Effector memory CD8-positive, alpha-beta T cell (primary cell): ENCODE measurements around the gene VSIG4.
"Not testable (repeated sequence)": the region's sequence is repeated elsewhere in the genome, so short reads cannot be mapped to it uniquely, and the experiment has no call there.

Experiments used
- ATAC-seq: fragments of 150-1000 bp; cut with Tn5 transposase; replicated peaks from 2 replicates; pipeline ENCODE4 v1.10.0; 2021; ENCODE audit warnings: mild to moderate bottlenecking, moderate library complexity
- DNase-seq, 3 experiments: peaks; one replicate each; pipeline ENCODE4 v3.0.0; 2021
- H3K27ac Mint-ChIP-seq, 2 donors: one replicate each; pipeline ENCODE4 v1.8.0; 2022; ENCODE audit warnings: mild to moderate bottlenecking in 2 of 2, mixed read lengths in 2 of 2, moderate library complexity in 2 of 2
- H3K27me3 Mint-ChIP-seq, 2 donors: one replicate each; pipeline ENCODE4 v1.8.0; 2022; ENCODE audit warnings: mixed read lengths in 2 of 2
- H3K36me3 Mint-ChIP-seq: one replicate; pipeline ENCODE4 v1.8.0; 2022; ENCODE audit warnings: mild to moderate bottlenecking, moderate library complexity, mixed read lengths; ENCODE audit not compliant: insufficient read depth
- H3K4me1 Mint-ChIP-seq, 2 donors: one replicate each; pipeline ENCODE4 v1.8.0; 2022; ENCODE audit warnings: low read depth in 2 of 2, mixed read lengths in 2 of 2
- H3K4me3 Mint-ChIP-seq, 2 donors: one replicate each; pipeline ENCODE4 v1.8.0; 2022; ENCODE audit warnings: mild to moderate bottlenecking in 2 of 2, mixed read lengths in 2 of 2, moderate library complexity in 2 of 2
- H3K9me3 Mint-ChIP-seq, 2 donors: one replicate each; pipeline ENCODE4 v1.8.0; 2022; ENCODE audit warnings: mixed read lengths in 2 of 2

Gene VSIG4

DNA sequence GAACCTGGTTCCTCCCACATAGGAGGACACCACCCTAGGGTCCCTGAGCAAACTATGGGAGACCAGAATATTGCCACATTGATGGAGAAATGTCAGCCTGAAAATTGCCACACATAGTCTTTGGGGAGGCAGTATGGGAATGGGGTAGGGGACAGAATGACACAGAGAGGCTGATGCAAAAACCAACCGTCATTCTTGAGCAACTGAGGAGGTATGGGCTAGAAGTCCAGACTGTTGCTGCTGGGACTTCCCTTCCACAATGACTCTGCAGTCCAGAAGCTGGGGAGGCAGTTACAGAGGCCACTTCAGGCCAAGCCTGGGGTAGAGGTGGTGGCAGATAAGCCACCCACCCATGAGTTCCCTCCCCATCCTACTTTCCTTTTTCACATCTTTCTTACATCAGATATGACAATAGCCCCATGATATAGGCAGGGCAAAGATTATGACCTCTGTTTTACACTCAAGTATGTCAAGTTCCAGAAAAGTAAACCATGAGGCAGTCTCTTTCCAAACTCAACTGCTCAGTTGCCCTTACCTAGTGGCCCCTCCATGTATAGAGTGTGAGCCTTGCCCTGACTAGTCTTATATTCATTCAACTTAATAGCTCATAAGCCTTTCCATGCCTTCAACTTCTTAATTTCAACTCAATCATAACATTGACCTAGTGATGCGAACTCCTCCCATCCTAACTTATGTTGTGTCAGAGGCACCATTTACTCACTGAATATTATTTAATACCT, 41.7 kb downstream of the VSIG4 start:
- Mint-ChIP-seq H3K27me3 (no peaks in the 10 kb centered on the region), H3K4me3 (no peak overlapping the region), H3K27ac (no peak overlapping the region), H3K4me1 (peaks cover 1 to 6% of the 10 kb centered on the region in 2 donors), H3K36me3 (no peaks in the 10 kb centered on the region), H3K9me3 (no peaks in the 10 kb centered on the region)
- DNase-seq = no peak
- ATAC-seq = no peak

DNA sequence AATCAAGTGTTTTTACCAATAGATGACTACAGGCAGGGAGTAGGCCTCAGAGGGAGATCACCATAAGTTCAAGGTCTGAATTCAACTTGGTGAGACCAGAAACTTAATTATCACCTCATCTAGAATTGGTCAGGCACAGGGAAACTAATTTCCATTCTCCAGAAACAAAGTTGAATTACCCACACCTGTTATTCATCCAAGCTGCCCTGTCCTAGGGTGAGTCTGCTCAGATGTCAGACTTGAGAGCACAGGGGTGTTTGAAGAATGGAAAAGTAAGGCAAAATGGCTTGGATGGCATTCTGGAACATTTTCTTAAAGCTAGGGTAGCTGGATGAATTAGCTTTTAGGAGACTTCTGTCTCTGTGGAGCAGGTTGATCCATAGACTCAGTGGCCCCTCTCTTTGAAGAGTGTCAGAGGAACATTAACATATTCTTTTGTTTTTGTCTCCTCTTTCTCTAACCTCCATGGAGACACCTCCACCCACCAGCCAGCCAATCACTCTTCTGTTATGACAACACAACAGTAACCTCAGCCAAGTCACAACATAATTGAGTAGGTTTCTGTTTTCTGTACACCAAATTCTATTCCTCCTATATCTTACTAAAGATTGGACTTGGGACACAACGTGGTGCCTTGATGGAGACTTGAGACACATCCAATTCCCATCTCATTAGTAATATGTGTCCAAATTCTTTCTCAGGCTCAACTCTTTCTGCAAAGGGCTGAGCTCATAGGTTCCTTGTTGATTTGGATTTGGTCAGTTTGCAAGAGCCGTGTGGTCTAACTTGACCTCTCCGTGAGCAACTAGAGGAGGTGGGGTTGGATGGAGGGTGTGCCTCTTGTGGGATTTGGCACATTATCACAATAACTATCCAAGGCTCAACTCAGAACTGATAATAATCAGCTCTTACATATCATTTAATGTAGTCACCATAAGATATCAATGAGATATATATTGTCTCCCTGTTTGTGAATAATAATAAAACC, 45.1 kb downstream of the VSIG4 start:
- H3K9me3 Mint-ChIP-seq = no peaks in the 10 kb centered on the region
- H3K27me3 Mint-ChIP-seq = no peaks in the 10 kb centered on the region
- no peak for DNase-seq
- no peak overlapping the region for H3K4me3 Mint-ChIP-seq
- H3K27ac Mint-ChIP-seq = no peak overlapping the region
- H3K36me3 Mint-ChIP-seq = no peaks in the 10 kb centered on the region
- H3K4me1 Mint-ChIP-seq = peaks cover 0 to 1% of the 10 kb centered on the region in 2 donors
- ATAC-seq = no peak

DNA sequence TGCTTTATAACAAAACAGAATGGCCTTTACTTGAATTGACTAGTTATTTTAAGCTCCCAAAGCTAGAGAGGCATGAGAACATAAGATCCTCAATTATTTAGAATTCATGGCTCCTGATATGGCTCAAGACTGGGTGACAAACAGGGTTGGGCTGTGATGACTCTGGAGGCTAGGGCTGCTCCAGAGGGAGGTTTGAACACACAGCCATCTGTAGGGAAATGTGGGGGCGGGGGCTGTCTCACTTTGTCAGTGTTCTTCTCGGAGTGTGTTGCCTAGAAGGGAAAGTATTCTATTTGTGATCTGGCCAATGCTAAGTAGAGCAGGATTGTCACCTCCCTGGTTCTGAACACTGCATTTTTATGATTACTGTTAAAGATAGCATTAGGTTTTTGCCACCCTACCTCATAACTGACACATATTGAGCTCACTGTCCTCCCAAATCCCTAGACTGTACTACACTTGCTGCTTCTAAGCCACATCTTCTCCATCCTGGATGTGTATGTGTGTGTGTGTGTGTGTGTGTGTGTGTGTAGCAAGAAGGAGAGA, 45.9 kb downstream of the VSIG4 start:
- H3K27ac Mint-ChIP-seq = no peak overlapping the region

DNA sequence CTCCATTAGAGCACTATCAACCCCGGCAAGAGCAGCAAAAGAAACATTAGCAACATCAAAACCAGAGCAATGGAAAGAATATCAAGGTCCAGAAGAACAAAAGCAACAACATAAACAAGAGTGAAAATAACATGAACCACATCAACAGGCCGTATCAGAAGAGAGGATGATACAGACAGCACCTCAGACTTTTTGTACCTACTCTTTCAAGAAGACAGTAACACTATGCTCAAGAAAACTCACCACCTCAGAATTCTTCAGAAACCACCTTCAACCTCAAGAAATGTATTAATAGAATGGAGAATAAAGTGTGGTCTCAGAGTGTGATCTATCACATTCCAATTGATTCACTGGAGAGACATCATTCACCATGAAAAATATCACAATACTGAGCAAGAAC, 46.5 kb downstream of the VSIG4 start:
- H3K4me3 Mint-ChIP-seq = no peak overlapping the region
- DNase-seq (no peak), ATAC-seq (no peak)
- H3K27ac Mint-ChIP-seq = no peak overlapping the region
- H3K9me3 Mint-ChIP-seq = no peaks in the 10 kb centered on the region
- no peaks in the 10 kb centered on the region for H3K36me3 Mint-ChIP-seq
- no peaks in the 10 kb centered on the region for H3K27me3 Mint-ChIP-seq
- peaks cover 0 to 1% of the 10 kb centered on the region in 2 donors for H3K4me1 Mint-ChIP-seq

More for the DNA sequence above, 45.9 kb downstream of the VSIG4 start:
- no peaks in the 10 kb centered on the region for H3K27me3 Mint-ChIP-seq
- peaks cover 0 to 1% of the 10 kb centered on the region in 2 donors for H3K4me1 Mint-ChIP-seq
- no peak overlapping the region for H3K4me3 Mint-ChIP-seq
- no peaks in the 10 kb centered on the region for H3K9me3 Mint-ChIP-seq
- no peaks in the 10 kb centered on the region for H3K36me3 Mint-ChIP-seq
- ATAC-seq (no peak), DNase-seq (no peak)

DNA sequence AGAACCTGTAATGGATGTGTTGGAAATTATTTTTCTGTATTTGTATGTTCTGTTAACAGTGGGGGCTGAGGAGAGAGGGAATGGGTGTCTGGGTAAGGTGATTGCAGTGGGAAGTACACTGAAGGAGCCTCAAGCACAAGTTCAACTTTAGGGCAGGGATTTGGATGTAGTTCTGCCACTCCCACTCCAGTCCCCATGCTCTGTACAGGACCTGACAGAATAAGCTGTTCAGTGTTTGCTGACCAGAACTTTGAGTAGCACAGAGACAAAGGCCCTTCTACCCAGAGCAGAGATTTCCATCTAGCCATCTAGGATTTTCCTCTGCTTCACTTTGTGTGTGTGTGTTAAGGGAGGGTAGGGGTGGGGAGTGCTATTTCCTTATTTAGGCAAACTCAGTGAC, 49.2 kb downstream of the VSIG4 start:
- Mint-ChIP-seq H3K9me3 (no peaks in the 10 kb centered on the region), H3K27me3 (no peaks in the 10 kb centered on the region), H3K4me1 (peaks cover 8 to 9% of the 10 kb centered on the region in 2 donors), H3K27ac (no peak overlapping the region), H3K36me3 (no peaks in the 10 kb centered on the region), H3K4me3 (no peak overlapping the region)
- ATAC-seq (no peak), DNase-seq (no peak)

DNA sequence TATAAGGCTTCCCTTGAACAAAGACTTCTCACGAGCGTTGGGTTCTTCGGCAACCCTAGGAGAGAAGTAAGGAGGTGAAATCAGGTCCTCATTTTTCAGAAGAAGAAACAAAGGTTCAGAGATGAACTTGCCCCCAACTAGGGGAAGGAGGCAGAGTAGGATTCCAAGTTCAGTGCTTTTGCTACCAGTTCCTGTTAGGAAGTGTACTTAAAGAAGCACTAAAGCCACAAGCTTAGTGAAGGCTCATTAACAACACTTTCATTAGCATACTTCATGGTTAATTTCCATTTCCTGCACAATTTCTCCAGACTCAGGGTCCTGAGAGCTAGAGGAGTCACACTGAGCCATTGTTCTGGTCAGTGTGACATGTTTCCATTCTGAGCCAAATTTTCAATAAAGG, 52.1 kb downstream of the VSIG4 start:
- H3K4me3 Mint-ChIP-seq = no peak overlapping the region
- no peak overlapping the region for H3K27ac Mint-ChIP-seq
- H3K4me1 Mint-ChIP-seq = peaks cover 9 to 11% of the 10 kb centered on the region in 2 donors
- ATAC-seq (no peak), DNase-seq (no peak)
- H3K27me3 Mint-ChIP-seq = no peaks in the 10 kb centered on the region
- H3K9me3 Mint-ChIP-seq = no peaks in the 10 kb centered on the region
- no peaks in the 10 kb centered on the region for H3K36me3 Mint-ChIP-seq

DNA sequence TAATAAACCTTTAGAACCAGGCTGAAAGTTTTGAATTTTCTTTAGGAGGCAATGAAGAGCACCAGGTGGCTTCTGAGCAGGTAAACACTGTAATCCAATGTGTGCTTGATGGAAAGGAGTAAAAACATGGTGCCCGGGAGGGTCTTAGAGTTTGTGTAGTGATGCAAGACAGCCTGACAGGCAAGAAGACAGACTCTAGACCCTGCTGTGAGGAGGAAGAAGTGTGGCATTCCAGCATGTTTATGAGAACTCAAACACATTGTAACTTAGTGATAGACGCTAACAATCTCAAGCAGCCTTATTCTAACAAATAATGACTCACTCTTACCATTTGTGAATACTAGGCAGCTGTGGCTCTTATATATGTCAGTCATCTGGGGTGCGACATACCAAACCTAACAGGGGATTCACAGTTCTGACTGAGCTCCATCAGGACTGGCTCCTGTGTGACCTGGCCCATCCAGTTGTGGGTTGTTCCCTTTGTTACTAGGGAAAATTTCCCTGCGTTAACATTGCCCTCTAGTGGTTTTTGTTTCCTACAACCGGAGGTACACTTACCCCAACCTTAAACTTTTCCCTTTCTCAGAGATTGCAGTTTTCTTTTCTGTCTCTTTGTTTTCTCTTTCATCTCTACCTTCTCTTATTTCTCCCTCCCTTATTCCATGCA, 53.8 kb downstream of the VSIG4 start:
- peaks cover 9 to 11% of the 10 kb centered on the region in 2 donors for H3K4me1 Mint-ChIP-seq
- no peak overlapping the region for H3K4me3 Mint-ChIP-seq
- H3K27ac Mint-ChIP-seq = peak overlapping the region; percentile 83 to 93
- no peaks in the 10 kb centered on the region for H3K9me3 Mint-ChIP-seq
- DNase-seq (peak; percentile 26 to 34 (median 33)), ATAC-seq (peak; percentile 99)
- H3K27me3 Mint-ChIP-seq = no peaks in the 10 kb centered on the region
- H3K36me3 Mint-ChIP-seq = no peaks in the 10 kb centered on the region

DNA sequence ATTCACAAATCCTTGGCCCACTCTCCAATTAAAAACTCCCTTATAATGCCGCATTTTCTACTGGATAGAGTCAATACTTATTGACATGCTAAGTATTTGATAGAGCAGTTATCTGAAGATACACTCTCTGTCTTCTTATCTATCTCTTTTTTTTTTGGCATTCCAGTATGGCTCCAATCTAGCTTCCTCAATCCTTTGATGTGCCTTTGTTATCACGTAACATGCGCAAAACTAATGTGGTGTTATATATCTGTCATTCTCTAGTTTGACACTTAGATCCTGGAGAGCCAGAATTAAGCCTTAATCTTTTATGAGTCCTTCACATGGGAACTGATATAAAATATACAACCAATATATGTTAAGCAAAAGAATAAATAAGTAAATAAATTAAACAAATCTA, 54.7 kb downstream of the VSIG4 start:
- Mint-ChIP-seq H3K4me3 (no peak overlapping the region), H3K36me3 (no peaks in the 10 kb centered on the region), H3K27me3 (no peaks in the 10 kb centered on the region), H3K27ac (peak overlapping the region; percentile 83 to 93), H3K9me3 (no peaks in the 10 kb centered on the region), H3K4me1 (peaks cover 9 to 11% of the 10 kb centered on the region in 2 donors)
- DNase-seq (no peak), ATAC-seq (no peak)

DNA sequence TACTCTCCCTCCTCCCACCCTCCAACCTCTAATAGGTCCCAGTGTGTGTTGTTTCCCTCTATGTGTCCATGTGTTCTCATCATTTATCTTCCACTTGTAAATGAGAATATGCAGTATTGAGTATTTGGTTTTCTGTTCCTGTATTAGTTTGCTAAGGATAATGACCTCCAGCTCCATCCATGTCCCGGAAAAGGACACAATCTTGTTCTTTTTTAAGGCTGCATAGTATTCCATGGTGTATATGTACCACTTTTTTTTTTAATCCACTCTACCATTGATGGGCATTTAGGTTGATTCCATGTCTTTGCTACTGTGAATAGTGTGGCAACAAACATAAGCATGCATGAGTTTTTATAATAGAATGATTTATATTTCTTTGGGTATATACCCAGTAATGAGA, 62.7 kb downstream of the VSIG4 start:
- DNase-seq = not testable (repeated sequence)

DNA sequence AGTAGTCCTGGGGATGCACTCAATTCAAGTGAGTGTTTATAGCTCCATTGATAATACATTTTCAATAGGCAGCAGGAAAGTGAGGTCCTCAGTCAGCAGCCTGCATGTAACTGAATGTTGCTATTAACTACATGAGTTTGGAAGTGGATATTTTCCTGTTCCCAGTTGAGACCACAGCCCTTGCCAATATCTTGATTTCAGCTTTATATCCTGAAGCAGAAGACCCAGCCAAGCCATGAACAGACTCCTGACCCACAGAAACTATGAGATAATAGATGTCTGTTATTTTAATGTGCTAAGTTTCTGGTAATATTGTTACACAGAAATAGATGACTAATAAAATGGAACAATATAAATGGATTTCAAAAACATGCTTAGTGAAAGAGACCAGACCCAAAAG, 63.7 kb downstream of the VSIG4 start:
- Mint-ChIP-seq H3K9me3 (no peaks in the 10 kb centered on the region), H3K27ac (no peak overlapping the region), H3K36me3 (no peaks in the 10 kb centered on the region), H3K27me3 (no peaks in the 10 kb centered on the region), H3K4me3 (no peak overlapping the region), H3K4me1 (no peaks in the 10 kb centered on the region)
- no peak for ATAC-seq
- DNase-seq = no peak

More for the DNA sequence above, 62.7 kb downstream of the VSIG4 start:
- H3K27ac Mint-ChIP-seq, H3K36me3 Mint-ChIP-seq, ATAC-seq, H3K4me3 Mint-ChIP-seq, H3K9me3 Mint-ChIP-seq, H3K4me1 Mint-ChIP-seq, H3K27me3 Mint-ChIP-seq: not testable (repeated sequence)

DNA sequence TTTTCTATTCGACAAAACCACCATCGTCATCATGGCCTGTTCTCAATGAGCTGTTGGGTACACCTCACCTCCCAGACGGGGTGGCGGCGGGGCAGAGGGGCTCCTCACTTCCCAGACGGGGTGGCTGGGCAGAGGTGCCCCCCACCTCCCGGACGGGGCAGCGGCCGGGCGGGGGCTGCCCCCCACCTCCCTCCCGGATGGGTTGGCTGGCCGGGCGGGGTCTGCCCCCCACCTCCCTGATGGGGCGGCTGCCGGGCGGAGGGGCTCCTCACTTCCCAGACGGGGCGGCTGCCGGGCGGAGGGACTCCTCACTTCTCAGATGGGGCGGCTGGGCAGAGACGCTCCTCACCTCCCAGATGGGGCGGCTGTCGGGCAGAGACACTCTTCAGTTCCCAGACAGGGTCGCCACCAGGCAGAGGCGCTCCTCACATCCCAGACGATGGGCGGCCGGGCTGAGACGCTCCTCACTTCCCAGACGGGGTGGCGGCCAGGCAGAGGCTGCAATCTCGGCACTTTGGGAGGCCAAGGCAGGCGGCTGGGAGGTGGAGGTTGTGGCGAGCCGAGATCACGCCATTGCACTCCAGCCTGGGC, 64.6 kb downstream of the VSIG4 start:
- ATAC-seq, H3K27ac Mint-ChIP-seq, H3K36me3 Mint-ChIP-seq, H3K27me3 Mint-ChIP-seq, DNase-seq, H3K9me3 Mint-ChIP-seq, H3K4me1 Mint-ChIP-seq, H3K4me3 Mint-ChIP-seq: not testable (repeated sequence)
